ENCODE results near the gene PRLR.

PRLR gene

DNA sequence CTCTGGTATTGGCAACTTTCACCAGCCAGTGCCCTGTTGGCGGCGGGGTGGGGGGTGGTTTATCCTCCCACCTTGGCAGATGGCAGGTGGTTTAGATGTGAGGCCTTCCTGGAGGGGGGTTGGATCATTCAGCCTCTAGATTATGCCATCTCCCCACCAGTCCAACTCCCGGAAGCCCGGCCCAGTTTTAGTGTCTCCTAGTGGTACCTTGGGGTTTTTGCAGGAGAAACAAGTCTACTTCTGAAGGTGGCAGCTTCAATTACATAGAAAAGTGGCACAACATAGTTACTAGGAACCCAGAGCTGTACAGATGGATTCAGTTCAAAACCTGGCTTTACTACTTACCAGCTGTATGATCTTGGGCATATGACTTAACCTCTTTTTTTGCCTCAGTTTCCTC is 11.3 kb downstream of the PRLR start:
- H3K4me3 Mint-ChIP-seq: no peak overlapping the region

DNA sequence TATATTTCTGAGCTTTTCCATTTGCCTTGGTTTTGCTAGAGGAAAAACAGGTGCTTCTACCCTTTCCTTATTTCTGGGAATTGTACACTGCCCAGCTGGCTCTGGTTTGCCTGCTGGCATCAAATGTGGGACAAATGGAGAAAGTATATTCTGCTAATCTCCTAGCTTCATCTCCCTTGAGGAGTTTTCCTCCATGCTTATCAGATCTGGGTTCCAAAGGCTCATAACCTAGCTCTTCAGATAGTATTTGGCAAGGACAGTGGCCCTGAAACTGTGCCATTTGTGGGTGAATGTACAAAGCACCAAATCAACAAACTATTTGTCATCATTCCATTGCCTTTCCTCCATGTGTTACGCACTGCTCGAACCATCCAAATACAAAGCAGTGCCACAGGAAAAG is 16.2 kb downstream of the PRLR start:
- H3K9me3 Mint-ChIP-seq: no peaks in the 10 kb centered on the region
- peaks cover 17% of the 10 kb centered on the region for H3K4me1 Mint-ChIP-seq (ENCODE audit: low read depth)
- H3K4me3 Mint-ChIP-seq: no peak overlapping the region
- H3K27me3 Mint-ChIP-seq: peaks cover 6% of the 10 kb centered on the region
- no peaks in the 10 kb centered on the region for H3K36me3 Mint-ChIP-seq (ENCODE audit: low read depth)
- no peak overlapping the region for H3K27ac Mint-ChIP-seq

More for the DNA sequence above, 11.3 kb downstream of the PRLR start:
- Mint-ChIP-seq H3K4me1 (ENCODE audit: low read depth) (peaks cover 2% of the 10 kb centered on the region), H3K36me3 (ENCODE audit: low read depth) (no peaks in the 10 kb centered on the region), H3K9me3 (no peaks in the 10 kb centered on the region), H3K27me3 (peaks cover 24% of the 10 kb centered on the region), H3K27ac (no peak overlapping the region)

DNA sequence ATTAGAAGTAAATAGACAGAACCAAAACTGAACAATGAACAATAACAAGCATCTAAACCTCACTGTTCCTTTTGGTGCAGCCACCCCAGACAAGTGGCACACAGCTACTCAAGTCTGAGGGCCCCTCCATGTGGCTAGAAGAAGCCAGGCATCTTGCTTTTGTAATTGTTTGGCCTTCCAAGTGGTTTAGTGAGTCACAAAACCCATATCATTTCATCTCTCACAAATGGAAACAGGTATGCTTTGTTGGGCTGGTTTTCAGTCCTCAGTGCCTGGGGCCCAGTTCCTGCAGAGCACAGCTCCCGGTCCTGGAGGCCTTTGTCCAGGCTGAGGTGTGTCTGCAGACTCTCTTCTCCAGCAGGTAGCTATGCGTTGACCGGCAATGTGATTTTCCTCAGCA is 16.7 kb downstream of the PRLR start:
- Mint-ChIP-seq H3K4me1 (ENCODE audit: low read depth) (peaks cover 17% of the 10 kb centered on the region), H3K27me3 (peaks cover 6% of the 10 kb centered on the region)

DNA sequence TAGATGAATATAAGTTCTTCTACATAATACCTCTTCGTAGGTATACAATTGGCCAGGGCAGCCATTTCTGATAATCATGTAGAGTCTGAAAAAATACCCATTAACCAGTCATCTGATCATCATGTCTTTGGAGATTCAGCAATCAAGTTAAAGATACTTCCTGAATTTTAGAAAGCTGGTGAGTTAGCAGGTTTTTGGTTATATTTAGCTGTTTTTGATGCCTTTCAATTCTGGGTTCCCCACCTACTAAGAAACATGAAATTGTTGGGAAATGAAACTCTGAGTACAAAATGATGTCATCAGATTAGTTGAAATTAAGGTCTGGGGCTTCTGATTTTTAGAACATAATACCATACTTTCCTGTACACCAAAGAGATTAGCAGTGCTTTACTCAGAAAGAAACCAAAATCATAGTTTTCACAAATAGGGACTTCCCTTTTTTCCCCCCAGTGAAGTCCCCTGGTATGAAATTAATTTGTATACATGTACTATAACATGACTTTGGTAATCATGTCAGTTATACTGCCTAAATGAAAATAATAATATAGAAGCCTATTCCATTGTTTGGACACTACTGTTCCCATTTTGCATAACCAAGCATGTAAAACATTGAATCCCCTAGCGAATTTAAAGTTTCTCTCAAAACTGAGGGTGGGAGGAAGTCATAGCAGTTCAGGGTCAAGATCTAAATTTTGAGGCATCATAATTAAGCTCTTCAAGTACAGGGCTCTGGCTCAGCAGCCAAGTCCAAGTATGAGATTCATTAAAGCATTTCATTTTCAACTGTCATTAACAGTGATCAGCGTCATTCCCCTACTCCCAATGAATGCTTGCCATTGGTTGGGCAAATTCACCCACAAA is 17.9 kb downstream of the PRLR start:
- H3K36me3 Mint-ChIP-seq (ENCODE audit: low read depth): no peaks in the 10 kb centered on the region
- H3K4me1 Mint-ChIP-seq (ENCODE audit: low read depth): peaks cover 17% of the 10 kb centered on the region
- H3K27me3 Mint-ChIP-seq: peaks cover 6% of the 10 kb centered on the region
- no peak overlapping the region for H3K27ac Mint-ChIP-seq
- no peaks in the 10 kb centered on the region for H3K9me3 Mint-ChIP-seq
- no peak overlapping the region for H3K4me3 Mint-ChIP-seq

More for the DNA sequence above, 16.7 kb downstream of the PRLR start:
- H3K27ac Mint-ChIP-seq: no peak overlapping the region
- no peak overlapping the region for H3K4me3 Mint-ChIP-seq
- no peaks in the 10 kb centered on the region for H3K36me3 Mint-ChIP-seq (ENCODE audit: low read depth)
- no peaks in the 10 kb centered on the region for H3K9me3 Mint-ChIP-seq

DNA sequence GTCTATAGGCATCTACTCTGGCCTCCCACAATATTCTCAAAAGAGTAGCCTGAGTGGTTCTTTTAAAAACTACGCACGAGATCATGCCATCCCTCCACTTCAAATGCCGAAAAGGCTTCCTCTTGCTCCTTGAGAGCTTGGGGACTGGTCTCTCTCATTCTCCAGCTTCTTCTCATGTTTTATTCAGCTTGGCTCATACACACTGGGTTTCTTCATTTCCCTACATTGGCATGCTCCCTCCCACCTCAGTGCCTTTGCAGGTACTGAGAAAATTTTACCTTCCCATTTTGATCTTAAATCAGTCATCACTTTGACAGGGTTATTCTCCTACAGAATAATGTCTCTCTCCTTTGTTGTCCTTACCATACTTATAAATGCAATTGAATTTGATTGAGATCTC is 20.4 kb downstream of the PRLR start:
- Mint-ChIP-seq H3K4me3 (no peak overlapping the region), H3K4me1 (ENCODE audit: low read depth) (peaks cover 17% of the 10 kb centered on the region), H3K27ac (no peak overlapping the region), H3K36me3 (ENCODE audit: low read depth) (no peaks in the 10 kb centered on the region), H3K27me3 (peaks cover 10% of the 10 kb centered on the region), H3K9me3 (no peaks in the 10 kb centered on the region)

DNA sequence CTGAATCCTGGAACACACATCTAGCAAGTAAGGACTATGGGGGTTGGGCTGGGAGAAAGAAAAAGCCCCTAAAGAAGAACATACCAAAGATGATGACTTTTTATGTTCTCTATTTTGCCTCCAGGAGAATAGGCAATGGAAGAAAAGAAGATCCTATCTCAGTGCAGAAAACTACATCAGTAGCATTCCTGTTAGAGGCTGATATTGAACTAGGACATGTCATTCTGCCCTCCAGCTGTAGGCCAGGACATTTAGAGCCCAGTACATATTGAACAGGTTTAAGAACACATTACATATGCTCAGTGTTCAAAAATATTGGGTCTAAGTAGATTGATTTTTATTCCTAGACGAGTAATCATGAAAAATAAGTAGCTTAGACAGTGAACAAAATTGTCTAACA is 24.7 kb downstream of the PRLR start:
- H3K4me1 Mint-ChIP-seq (ENCODE audit: low read depth): no peaks in the 10 kb centered on the region
- H3K27ac Mint-ChIP-seq: no peak overlapping the region
- no peak overlapping the region for H3K4me3 Mint-ChIP-seq
- H3K27me3 Mint-ChIP-seq: peaks cover 29% of the 10 kb centered on the region
- H3K9me3 Mint-ChIP-seq: no peaks in the 10 kb centered on the region
- no peaks in the 10 kb centered on the region for H3K36me3 Mint-ChIP-seq (ENCODE audit: low read depth)

DNA sequence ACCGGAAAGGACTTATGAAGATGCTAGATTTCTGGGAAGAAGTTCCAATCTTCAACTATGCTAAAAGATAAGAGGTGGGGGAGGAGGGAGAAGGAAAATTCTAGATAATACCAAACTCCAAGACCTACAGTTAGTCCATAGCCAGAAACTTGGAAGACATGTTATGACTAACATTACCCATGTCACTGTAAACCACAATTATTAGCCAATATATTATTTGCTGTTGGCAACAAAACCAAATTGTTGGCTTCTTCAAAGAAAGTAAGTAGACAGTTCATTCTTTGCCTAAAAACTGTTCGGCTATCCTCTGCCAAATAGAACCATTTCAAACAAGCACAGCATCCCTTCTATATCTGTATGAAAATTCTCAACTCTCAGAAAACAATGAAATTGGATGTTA is 25.1 kb downstream of the PRLR start:
- Mint-ChIP-seq H3K9me3 (no peaks in the 10 kb centered on the region), H3K4me1 (ENCODE audit: low read depth) (no peaks in the 10 kb centered on the region), H3K4me3 (no peak overlapping the region), H3K27me3 (peaks cover 28% of the 10 kb centered on the region), H3K36me3 (ENCODE audit: low read depth) (no peaks in the 10 kb centered on the region), H3K27ac (no peak overlapping the region)

DNA sequence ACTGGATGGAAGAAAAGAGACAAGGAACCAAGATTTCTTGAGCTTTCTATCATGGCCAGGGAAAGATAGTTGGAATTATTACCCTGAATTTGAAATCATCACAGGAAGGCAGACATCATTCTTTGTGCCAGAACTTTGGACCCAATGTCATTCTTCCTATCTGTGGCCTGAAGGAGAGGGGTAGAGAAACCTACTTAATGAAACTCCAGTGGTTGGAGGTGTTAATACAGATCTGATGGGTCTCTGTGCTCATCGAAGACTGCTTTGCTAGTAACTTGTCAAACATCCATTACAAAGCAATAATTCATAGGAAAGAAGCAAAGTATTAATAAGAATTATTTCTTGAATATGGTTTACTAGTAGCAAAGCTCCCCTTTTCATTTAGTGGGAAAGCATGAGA is 26.9 kb downstream of the PRLR start:
- peaks cover 23% of the 10 kb centered on the region for H3K27me3 Mint-ChIP-seq

DNA sequence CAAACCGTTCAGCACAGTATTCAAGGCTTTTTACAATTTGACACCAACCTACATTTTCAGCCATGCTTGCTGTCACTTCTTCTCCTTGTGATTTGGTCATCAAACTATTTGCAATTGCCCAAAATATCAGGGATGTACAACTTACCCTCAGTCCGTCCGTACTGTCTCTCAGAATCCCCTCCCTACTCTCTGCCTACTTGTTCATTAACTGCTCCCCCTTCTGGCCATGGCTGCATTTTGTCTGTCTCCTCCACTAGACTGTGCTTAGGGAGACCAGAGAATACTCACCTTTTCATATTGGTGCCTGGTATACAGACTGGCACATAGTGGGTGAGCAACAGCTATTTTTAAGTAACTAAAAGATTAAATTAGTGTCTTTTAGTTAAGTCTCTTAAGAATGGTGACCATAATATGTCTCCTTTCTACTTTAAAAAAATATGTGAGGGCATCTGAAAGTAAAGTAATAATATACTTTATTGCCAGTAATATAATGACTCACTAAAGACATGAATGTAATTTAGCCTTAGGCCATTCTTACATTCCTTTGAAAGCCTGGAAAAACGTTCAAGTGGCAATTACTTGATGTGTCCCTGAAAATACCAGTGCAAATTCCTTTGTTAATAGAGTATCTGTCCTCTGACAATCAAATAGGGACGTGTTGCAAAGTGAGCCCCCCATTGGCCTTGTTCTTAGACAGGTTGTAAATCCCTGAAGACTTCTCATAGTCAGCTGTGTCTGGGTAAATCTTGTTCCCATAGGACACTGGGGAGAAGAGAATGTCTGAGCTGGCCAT is 27.8 kb downstream of the PRLR start:
- H3K9me3 Mint-ChIP-seq: no peaks in the 10 kb centered on the region
- no peaks in the 10 kb centered on the region for H3K36me3 Mint-ChIP-seq (ENCODE audit: low read depth)
- H3K4me3 Mint-ChIP-seq: no peak overlapping the region
- H3K4me1 Mint-ChIP-seq (ENCODE audit: low read depth): no peaks in the 10 kb centered on the region
- H3K27me3 Mint-ChIP-seq: peaks cover 26% of the 10 kb centered on the region
- H3K27ac Mint-ChIP-seq: no peak overlapping the region

More for the DNA sequence above, 26.9 kb downstream of the PRLR start:
- Mint-ChIP-seq H3K4me1 (ENCODE audit: low read depth) (no peaks in the 10 kb centered on the region), H3K36me3 (ENCODE audit: low read depth) (no peaks in the 10 kb centered on the region), H3K27ac (no peak overlapping the region), H3K4me3 (no peak overlapping the region), H3K9me3 (no peaks in the 10 kb centered on the region)

DNA sequence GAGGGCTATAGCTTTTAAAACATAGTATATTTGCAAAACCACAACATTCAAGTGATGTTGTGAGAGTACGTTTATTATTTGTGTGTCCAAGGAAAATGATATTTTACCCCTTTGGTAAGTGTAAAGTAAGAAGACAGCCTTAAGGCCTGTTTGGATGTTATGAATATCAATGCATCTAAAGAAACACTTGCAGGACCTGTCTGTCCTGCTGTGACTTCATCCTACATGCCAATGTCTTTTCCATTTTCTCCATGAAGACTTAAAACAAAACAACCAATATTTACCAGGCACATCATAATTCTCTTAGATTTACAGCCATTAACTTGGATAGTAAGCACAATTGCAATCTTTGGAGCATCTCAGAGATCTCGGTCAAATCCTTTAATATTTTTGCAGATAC is 29.0 kb downstream of the PRLR start:
- no peak overlapping the region for H3K4me3 Mint-ChIP-seq

DNA sequence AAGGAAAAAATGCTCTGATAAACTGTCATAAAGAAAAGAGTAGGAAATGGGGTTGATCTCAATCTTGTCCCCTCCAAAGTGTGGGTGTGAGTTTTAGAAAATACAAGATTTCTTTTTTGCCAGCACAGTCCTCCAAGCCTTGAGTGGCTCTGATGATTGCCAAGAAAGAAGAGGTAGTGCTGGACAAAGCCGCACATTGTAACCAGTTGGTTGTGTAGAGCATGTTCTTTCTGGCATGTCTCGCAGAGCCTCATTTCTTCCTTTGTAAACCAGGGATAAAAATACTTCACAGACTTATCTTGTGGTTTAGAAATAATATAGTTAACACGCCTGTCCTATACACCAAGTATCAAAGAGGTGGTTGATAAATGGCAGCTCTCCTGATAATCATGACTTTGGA is 30.4 kb downstream of the PRLR start:
- H3K4me3 Mint-ChIP-seq: no peak overlapping the region
- H3K9me3 Mint-ChIP-seq: no peaks in the 10 kb centered on the region
- no peaks in the 10 kb centered on the region for H3K36me3 Mint-ChIP-seq (ENCODE audit: low read depth)
- H3K27ac Mint-ChIP-seq: no peak overlapping the region
- H3K27me3 Mint-ChIP-seq: peaks cover 22% of the 10 kb centered on the region
- peaks cover 4% of the 10 kb centered on the region for H3K4me1 Mint-ChIP-seq (ENCODE audit: low read depth)

More for the DNA sequence above, 29.0 kb downstream of the PRLR start:
- Mint-ChIP-seq H3K4me1 (ENCODE audit: low read depth) (no peaks in the 10 kb centered on the region), H3K27ac (no peak overlapping the region), H3K27me3 (peaks cover 26% of the 10 kb centered on the region), H3K9me3 (no peaks in the 10 kb centered on the region), H3K36me3 (ENCODE audit: low read depth) (no peaks in the 10 kb centered on the region)

DNA sequence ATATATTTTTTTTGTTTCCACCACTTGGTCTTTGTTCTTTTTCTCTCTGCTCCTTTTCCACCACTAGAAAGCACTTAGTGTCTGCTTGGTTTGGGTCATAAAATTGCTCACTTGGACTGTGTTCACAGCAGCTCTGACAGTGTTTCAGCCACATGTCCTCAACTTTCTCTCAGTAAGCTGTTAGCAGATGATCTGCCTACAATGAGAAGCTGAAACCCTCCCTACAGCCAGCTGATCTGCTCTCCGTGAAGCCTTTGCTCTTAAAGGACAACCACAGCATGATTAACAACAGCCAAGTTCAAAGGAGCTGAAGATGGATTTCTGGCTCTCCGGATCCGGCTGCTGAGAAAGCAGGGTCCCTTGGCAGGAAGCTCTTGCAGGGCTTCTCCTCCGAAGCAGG is 31.6 kb downstream of the PRLR start:
- Mint-ChIP-seq H3K27me3 (peaks cover 20% of the 10 kb centered on the region), H3K27ac (no peak overlapping the region), H3K36me3 (ENCODE audit: low read depth) (no peaks in the 10 kb centered on the region), H3K4me3 (no peak overlapping the region), H3K9me3 (no peaks in the 10 kb centered on the region), H3K4me1 (ENCODE audit: low read depth) (peaks cover 13% of the 10 kb centered on the region)

DNA sequence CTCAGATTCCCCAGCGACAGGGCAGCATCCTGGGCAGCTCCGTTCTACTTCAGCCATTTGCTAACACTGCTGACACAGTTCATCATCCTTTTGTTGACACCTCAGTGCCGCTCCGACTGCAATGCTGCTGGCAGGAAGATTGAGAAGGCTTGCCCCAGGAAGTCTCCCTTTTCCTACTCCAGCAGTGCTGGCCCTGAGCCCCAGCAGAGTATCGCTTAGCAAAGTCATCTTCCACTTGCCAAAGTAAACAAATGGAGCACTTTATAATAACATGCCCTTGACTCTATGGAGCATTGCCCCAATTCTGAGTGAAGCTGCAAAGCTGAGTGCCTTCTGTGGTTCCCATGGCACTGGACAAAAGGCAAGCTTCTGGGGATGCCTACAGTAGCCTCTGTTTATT is 32.2 kb downstream of the PRLR start:
- no peak overlapping the region for H3K27ac Mint-ChIP-seq

DNA sequence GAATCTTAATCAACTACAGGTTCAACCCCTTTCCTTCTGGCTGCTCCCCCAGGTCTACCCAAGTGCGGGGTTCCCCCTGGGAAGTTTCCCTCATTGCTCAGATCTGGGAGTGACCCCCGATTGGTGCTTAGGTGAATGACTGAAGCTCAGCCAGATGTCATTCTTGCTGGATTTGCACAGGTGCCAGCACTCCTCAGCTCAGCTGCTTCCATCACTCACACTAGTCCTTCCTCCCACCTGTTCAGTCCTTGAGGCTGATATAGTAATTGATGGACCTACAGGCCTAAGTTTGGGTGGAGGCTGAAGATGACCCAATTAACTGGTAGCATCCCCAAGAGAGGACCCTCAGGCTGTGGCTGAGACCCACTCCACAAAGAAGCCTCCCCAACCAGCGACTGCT is 32.9 kb downstream of the PRLR start:
- H3K27me3 Mint-ChIP-seq: peaks cover 12% of the 10 kb centered on the region
- H3K36me3 Mint-ChIP-seq (ENCODE audit: low read depth): no peaks in the 10 kb centered on the region
- no peaks in the 10 kb centered on the region for H3K9me3 Mint-ChIP-seq
- peaks cover 14% of the 10 kb centered on the region for H3K4me1 Mint-ChIP-seq (ENCODE audit: low read depth)
- no peak overlapping the region for H3K27ac Mint-ChIP-seq
- H3K4me3 Mint-ChIP-seq: no peak overlapping the region

More for the DNA sequence above, 32.2 kb downstream of the PRLR start:
- H3K36me3 Mint-ChIP-seq (ENCODE audit: low read depth): no peaks in the 10 kb centered on the region
- peaks cover 14% of the 10 kb centered on the region for H3K4me1 Mint-ChIP-seq (ENCODE audit: low read depth)
- no peak overlapping the region for H3K4me3 Mint-ChIP-seq
- H3K9me3 Mint-ChIP-seq: no peaks in the 10 kb centered on the region
- peaks cover 17% of the 10 kb centered on the region for H3K27me3 Mint-ChIP-seq

DNA sequence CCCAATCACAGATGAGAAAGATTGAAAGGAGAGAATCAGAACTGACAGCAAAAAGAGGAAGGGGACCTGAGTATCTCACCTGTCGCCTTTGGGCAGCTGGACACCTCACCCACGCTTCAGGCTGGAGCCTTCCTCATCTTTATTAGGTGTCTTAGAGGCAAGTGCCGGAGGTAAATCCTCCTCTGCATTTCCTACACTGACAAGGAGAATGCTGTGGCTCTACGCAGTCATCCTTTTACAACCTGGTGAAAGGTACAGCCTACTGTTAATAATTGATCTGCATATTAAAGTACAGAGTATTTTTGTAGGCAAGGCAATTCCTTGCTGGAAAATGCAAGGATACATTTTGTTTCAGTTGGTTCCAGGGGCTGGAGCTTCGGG is 34.8 kb downstream of the PRLR start:
- peak overlapping the region; percentile 21 for H3K27ac Mint-ChIP-seq
- H3K4me3 Mint-ChIP-seq: no peak overlapping the region
- H3K27me3 Mint-ChIP-seq: peaks cover 3% of the 10 kb centered on the region
- H3K4me1 Mint-ChIP-seq (ENCODE audit: low read depth): peaks cover 14% of the 10 kb centered on the region
- no peaks in the 10 kb centered on the region for H3K36me3 Mint-ChIP-seq (ENCODE audit: low read depth)
- H3K9me3 Mint-ChIP-seq: no peaks in the 10 kb centered on the region

Measured in stimulated activated naive CD8-positive, alpha-beta T cell treated with anti-CD3 and anti-CD28 coated beads, Interleukin-15, Interleukin-2, amounts not matched to agents 100 ng/mL and 50 ng/mL, for 24 hours (primary cell).